Activated naive CD4-positive, alpha-beta T cell (primary cell): ENCODE data around the gene PGGHG.
"Not testable (repeated sequence)": the region's sequence is repeated elsewhere in the genome, so short reads cannot be mapped to it uniquely, and the experiment has no call there.

Source experiments
- DNase-seq, 4 experiments: peaks; one replicate each; lab custom pipeline; 2025; lab: John Stamatoyannopoulos, UW

The PGGHG gene

GRCh38 chr11:313787-314553 lies 25.0 kb downstream of the PGGHG start, which contains the start of gene IFITM1:
Gene IFITM1, plus strand, starts transcription at chr11:314040. Its CDS starts 131 bp downstream, at chr11:314171.
- peak in 2 of 4 experiments; percentile 64 to 72 for DNase-seq

- DNase-seq: not testable (repeated sequence)
These were observed 25.6 kb downstream of the PGGHG start for GRCh38 chr11:314554-314875.

- DNase-seq: peak in 1 of 4 experiments; percentile 18
These were observed 26.1 kb downstream of the PGGHG start for GRCh38 chr11:315051-315481.

GRCh38 chr11:315516-315994 lies 26.6 kb downstream of the PGGHG start:
- DNase-seq: peak in 1 of 4 experiments; percentile 20

GRCh38 chr11:316031-316701 lies 27.2 kb downstream of the PGGHG start:
- no peak for DNase-seq

GRCh38 chr11:316891-317301 lies 28.0 kb downstream of the PGGHG start:
- peak in 1 of 4 experiments; percentile 45 for DNase-seq

GRCh38 chr11:317668-318404 lies 28.9 kb downstream of the PGGHG start:
- DNase-seq: not testable (repeated sequence)

- not testable (repeated sequence) for DNase-seq
These were observed 29.6 kb downstream of the PGGHG start for GRCh38 chr11:318405-319120.

GRCh38 chr11:319121-319887 lies 30.4 kb downstream of the PGGHG start:
- not testable (repeated sequence) for DNase-seq

- DNase-seq: not testable (repeated sequence)
These were observed 31.0 kb downstream of the PGGHG start for GRCh38 chr11:319888-320273.

GRCh38 chr11:324156-324555 lies 35.2 kb downstream of the PGGHG start:
- DNase-seq: no peak

GRCh38 chr11:324593-325517 lies 35.9 kb downstream of the PGGHG start:
- DNase-seq: not testable (repeated sequence)

- DNase-seq: no peak
These were observed 37.1 kb downstream of the PGGHG start for GRCh38 chr11:325796-326591.

- DNase-seq: no peak
These were observed 37.6 kb downstream of the PGGHG start for GRCh38 chr11:326592-326841.

GRCh38 chr11:326842-327580 lies 38.1 kb downstream of the PGGHG start:
- DNase-seq: peak in 1 of 4 experiments; percentile 38

GRCh38 chr11:327581-327923 lies 38.6 kb downstream of the PGGHG start:
- DNase-seq: no peak

GRCh38 chr11:328012-328411 lies 39.1 kb downstream of the PGGHG start:
- no peak for DNase-seq

GRCh38 chr11:328516-329100 lies 39.7 kb downstream of the PGGHG start:
- DNase-seq: not testable (repeated sequence)
